ENCODE measurements around the gene SUGCT.

DNA sequence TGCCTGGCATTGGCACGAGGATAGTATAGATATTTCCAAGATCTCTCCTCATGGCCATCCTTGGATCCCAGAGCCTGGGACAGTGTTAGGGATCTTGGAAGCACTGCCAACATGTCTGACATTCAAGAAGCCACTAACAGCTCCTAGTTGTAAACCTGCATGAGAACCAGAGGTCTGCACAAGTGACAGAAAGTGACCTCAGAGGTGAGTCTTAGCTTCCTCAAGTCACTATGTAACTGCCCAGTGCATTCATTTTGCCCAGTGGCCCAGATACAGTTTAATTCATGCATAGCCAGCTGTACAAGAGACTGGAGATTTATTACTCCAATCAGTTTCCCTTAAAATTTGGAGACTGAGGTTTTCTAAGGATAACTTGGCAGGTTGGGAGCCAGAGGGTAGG, 16.7 kb downstream of the SUGCT start:
- no peak for TF ChIP-seq ETV6 (CRISPR knock-in tag; IDR thresholded peaks at IDR 0.05)
- TF ChIP-seq IRF2 (CRISPR knock-in tag; IDR thresholded peaks at IDR 0.05; ENCODE audit: borderline replicate concordance, low read depth): no peak
- TF ChIP-seq FOXP1 (CRISPR knock-in tag; IDR thresholded peaks at IDR 0.05; ENCODE audit: borderline replicate concordance): no peak
- TF ChIP-seq, protein P1, sequence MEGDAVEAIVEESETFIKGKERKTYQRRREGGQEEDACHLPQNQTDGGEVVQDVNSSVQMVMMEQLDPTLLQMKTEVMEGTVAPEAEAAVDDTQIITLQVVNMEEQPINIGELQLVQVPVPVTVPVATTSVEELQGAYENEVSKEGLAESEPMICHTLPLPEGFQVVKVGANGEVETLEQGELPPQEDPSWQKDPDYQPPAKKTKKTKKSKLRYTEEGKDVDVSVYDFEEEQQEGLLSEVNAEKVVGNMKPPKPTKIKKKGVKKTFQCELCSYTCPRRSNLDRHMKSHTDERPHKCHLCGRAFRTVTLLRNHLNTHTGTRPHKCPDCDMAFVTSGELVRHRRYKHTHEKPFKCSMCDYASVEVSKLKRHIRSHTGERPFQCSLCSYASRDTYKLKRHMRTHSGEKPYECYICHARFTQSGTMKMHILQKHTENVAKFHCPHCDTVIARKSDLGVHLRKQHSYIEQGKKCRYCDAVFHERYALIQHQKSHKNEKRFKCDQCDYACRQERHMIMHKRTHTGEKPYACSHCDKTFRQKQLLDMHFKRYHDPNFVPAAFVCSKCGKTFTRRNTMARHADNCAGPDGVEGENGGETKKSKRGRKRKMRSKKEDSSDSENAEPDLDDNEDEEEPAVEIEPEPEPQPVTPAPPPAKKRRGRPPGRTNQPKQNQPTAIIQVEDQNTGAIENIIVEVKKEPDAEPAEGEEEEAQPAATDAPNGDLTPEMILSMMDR (IDR thresholded peaks at IDR 0.05): no peak
- TF ChIP-seq GTF2I (CRISPR knock-in tag; conservative IDR thresholded peaks at IDR 0.05): no peak
- TF ChIP-seq, protein P2, sequence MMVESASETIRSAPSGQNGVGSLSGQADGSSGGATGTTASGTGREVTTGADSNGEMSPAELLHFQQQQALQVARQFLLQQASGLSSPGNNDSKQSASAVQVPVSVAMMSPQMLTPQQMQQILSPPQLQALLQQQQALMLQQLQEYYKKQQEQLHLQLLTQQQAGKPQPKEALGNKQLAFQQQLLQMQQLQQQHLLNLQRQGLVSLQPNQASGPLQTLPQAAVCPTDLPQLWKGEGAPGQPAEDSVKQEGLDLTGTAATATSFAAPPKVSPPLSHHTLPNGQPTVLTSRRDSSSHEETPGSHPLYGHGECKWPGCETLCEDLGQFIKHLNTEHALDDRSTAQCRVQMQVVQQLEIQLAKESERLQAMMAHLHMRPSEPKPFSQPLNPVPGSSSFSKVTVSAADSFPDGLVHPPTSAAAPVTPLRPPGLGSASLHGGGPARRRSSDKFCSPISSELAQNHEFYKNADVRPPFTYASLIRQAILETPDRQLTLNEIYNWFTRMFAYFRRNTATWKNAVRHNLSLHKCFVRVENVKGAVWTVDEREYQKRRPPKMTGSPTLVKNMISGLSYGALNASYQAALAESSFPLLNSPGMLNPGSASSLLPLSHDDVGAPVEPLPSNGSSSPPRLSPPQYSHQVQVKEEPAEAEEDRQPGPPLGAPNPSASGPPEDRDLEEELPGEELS (CRISPR knock-in tag; IDR thresholded peaks at IDR 0.05): no peak
- TF ChIP-seq ZNF138 (CRISPR knock-in tag; conservative IDR thresholded peaks at IDR 0.05): no peak
- TF ChIP-seq, protein P3, sequence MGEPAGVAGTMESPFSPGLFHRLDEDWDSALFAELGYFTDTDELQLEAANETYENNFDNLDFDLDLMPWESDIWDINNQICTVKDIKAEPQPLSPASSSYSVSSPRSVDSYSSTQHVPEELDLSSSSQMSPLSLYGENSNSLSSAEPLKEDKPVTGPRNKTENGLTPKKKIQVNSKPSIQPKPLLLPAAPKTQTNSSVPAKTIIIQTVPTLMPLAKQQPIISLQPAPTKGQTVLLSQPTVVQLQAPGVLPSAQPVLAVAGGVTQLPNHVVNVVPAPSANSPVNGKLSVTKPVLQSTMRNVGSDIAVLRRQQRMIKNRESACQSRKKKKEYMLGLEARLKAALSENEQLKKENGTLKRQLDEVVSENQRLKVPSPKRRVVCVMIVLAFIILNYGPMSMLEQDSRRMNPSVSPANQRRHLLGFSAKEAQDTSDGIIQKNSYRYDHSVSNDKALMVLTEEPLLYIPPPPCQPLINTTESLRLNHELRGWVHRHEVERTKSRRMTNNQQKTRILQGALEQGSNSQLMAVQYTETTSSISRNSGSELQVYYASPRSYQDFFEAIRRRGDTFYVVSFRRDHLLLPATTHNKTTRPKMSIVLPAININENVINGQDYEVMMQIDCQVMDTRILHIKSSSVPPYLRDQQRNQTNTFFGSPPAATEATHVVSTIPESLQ (CRISPR knock-in tag; IDR thresholded peaks at IDR 0.05): no peak
- TF ChIP-seq, protein P4, sequence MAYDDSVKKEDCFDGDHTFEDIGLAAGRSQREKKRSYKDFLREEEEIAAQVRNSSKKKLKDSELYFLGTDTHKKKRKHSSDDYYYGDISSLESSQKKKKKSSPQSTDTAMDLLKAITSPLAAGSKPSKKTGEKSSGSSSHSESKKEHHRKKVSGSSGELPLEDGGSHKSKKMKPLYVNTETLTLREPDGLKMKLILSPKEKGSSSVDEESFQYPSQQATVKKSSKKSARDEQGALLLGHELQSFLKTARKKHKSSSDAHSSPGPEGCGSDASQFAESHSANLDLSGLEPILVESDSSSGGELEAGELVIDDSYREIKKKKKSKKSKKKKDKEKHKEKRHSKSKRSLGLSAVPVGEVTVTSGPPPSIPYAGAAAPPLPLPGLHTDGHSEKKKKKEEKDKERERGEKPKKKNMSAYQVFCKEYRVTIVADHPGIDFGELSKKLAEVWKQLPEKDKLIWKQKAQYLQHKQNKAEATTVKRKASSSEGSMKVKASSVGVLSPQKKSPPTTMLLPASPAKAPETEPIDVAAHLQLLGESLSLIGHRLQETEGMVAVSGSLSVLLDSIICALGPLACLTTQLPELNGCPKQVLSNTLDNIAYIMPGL (CRISPR knock-in tag; IDR thresholded peaks at IDR 0.05): no peak
- no peak for TF ChIP-seq NFATC4 (CRISPR knock-in tag; IDR thresholded peaks at IDR 0.05)
- TF ChIP-seq NR3C1 (CRISPR knock-in tag; conservative IDR thresholded peaks at IDR 0.05; ENCODE audit: low read depth): no peak
- TF ChIP-seq, protein P5, sequence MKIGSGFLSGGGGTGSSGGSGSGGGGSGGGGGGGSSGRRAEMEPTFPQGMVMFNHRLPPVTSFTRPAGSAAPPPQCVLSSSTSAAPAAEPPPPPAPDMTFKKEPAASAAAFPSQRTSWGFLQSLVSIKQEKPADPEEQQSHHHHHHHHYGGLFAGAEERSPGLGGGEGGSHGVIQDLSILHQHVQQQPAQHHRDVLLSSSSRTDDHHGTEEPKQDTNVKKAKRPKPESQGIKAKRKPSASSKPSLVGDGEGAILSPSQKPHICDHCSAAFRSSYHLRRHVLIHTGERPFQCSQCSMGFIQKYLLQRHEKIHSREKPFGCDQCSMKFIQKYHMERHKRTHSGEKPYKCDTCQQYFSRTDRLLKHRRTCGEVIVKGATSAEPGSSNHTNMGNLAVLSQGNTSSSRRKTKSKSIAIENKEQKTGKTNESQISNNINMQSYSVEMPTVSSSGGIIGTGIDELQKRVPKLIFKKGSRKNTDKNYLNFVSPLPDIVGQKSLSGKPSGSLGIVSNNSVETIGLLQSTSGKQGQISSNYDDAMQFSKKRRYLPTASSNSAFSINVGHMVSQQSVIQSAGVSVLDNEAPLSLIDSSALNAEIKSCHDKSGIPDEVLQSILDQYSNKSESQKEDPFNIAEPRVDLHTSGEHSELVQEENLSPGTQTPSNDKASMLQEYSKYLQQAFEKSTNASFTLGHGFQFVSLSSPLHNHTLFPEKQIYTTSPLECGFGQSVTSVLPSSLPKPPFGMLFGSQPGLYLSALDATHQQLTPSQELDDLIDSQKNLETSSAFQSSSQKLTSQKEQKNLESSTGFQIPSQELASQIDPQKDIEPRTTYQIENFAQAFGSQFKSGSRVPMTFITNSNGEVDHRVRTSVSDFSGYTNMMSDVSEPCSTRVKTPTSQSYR (CRISPR knock-in tag; IDR thresholded peaks at IDR 0.05): no peak
- TF ChIP-seq, protein P6, sequence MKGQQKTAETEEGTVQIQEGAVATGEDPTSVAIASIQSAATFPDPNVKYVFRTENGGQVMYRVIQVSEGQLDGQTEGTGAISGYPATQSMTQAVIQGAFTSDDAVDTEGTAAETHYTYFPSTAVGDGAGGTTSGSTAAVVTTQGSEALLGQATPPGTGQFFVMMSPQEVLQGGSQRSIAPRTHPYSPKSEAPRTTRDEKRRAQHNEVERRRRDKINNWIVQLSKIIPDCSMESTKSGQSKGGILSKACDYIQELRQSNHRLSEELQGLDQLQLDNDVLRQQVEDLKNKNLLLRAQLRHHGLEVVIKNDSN (CRISPR knock-in tag; IDR thresholded peaks at IDR 0.05): no peak
